HG03439 (cell line): ENCODE measurements around the gene PCBP3.
"Not testable (repeated sequence)": the region's sequence is repeated elsewhere in the genome, so short reads cannot be mapped to it uniquely, and the experiment has no call there.

Experiments used
- ATAC-seq: cut with Tn5 transposase; IDR thresholded peaks from one replicate; pipeline ENCODE4 v1.9.1; 2021; ENCODE audit warnings: mild to moderate bottlenecking, moderate library complexity; ENCODE audit not compliant: unreplicated experiment

PCBP3 gene

GRCh38 chr21:45643021-45643980, at the start of gene PCBP3:
PCBP3 (plus strand) TSS chr21:45643725; CDS start chr21:45850086, 206,361 bp downstream.
- peak; percentile 67 for ATAC-seq

GRCh38 chr21:45594721-45595489, 48.6 kb upstream of the PCBP3 start:
- ATAC-seq: no peak

GRCh38 chr21:45595574-45596295, 47.8 kb upstream of the PCBP3 start:
- ATAC-seq: no peak

GRCh38 chr21:45596704-45597318, 46.7 kb upstream of the PCBP3 start:
- no peak for ATAC-seq

GRCh38 chr21:45598109-45598508, 45.4 kb upstream of the PCBP3 start:
- ATAC-seq: no peak

GRCh38 chr21:45598666-45599065, 44.9 kb upstream of the PCBP3 start:
- no peak for ATAC-seq

- ATAC-seq: no peak
These were observed 44.4 kb upstream of the PCBP3 start for GRCh38 chr21:45599146-45599581.

GRCh38 chr21:45600248-45600647, 43.3 kb upstream of the PCBP3 start:
- ATAC-seq: no peak

- no peak for ATAC-seq
These were observed 42.0 kb upstream of the PCBP3 start for GRCh38 chr21:45601551-45601950.

- ATAC-seq: no peak
These were observed 41.4 kb upstream of the PCBP3 start for GRCh38 chr21:45602106-45602505.

- no peak for ATAC-seq
These were observed 40.0 kb upstream of the PCBP3 start for GRCh38 chr21:45603481-45603880.

- not testable (repeated sequence) for ATAC-seq
These were observed 38.8 kb upstream of the PCBP3 start for GRCh38 chr21:45604681-45605080.

- no peak for ATAC-seq
These were observed 36.3 kb upstream of the PCBP3 start for GRCh38 chr21:45607021-45607908.

- no peak for ATAC-seq
These were observed 35.6 kb upstream of the PCBP3 start for GRCh38 chr21:45607909-45608295.

GRCh38 chr21:45608747-45609470, 34.6 kb upstream of the PCBP3 start:
- ATAC-seq: not testable (repeated sequence)

- ATAC-seq: not testable (repeated sequence)
These were observed 33.9 kb upstream of the PCBP3 start for GRCh38 chr21:45609616-45610015.

- ATAC-seq: no peak
These were observed 32.2 kb upstream of the PCBP3 start for GRCh38 chr21:45611296-45611695.

- ATAC-seq: no peak
These were observed 31.4 kb upstream of the PCBP3 start for GRCh38 chr21:45611939-45612664.
